ENCODE measurements around the gene ABCB1. TPM values are rescaled to one million over a fixed set of nuclear protein-coding genes. Genes with fewer than 3 reads are reported as not detected.

The ABCB1 gene
- total and polyA plus RNA-seq, 2 of the 8 experiments (the other 6 are each of a cell fraction or from before 2014, with no cell fraction given), result 0.51 to 1.2 TPM

- H3K18ac ChIP-seq (ENCODE audit: extremely low read depth, low read length), result no peak overlapping the region
- H3K23me2 ChIP-seq (ENCODE audit: low read depth, low read length), result no peaks in the 10 kb centered on the region
- H4K8ac ChIP-seq (ENCODE audit: extremely low read depth, insufficient read depth, low read length), result no peak overlapping the region
- no peak overlapping the region for H3K14ac ChIP-seq (ENCODE audit: insufficient read length)
- no peaks in the 10 kb centered on the region for H3K9me3 ChIP-seq (ENCODE audit: insufficient read depth in 2 of 2, low read depth in 1 of 2, low read length in 1 of 2)
- H3K4ac ChIP-seq (replicated peaks; ENCODE audit: insufficient read length, low read depth, low read length), result no peak overlapping the region
- FAIRE-seq (no peak), DNase-seq (ENCODE audit: low read depth in 1 of 2, low spot score in 2 of 2) (no peak)
- no peak overlapping the region for H3K23ac ChIP-seq (ENCODE audit: insufficient read length)
- H3K27ac ChIP-seq (ENCODE audit: low read depth, low read length), result no peak overlapping the region
- no peak overlapping the region for H2AK5ac ChIP-seq (ENCODE audit: low read depth, low read length)
- H3K56ac ChIP-seq (replicated peaks; ENCODE audit: insufficient read length, low read depth, low read length), result no peak overlapping the region
- H3K27me3 ChIP-seq (replicated peaks in 1 of 4; ENCODE audit: control insufficient read depth in 3 of 4, extremely low read depth in 1 of 4, insufficient read depth in 3 of 4, low read length in 3 of 4), result no peaks in the 10 kb centered on the region
- H3K4me3 ChIP-seq (ENCODE audit: extremely low read depth in 1 of 4, insufficient read depth in 2 of 4, low read depth in 3 of 4, low read length in 4 of 4), result no peak overlapping the region
- H2AFZ ChIP-seq (ENCODE audit: low read length), result no peak overlapping the region
- TF ChIP-seq EZH2 (IDR thresholded peaks at IDR 0.05; ENCODE audit: low read depth, low read length, severe bottlenecking), result no peak
- no peak for TF ChIP-seq ATF3 (IDR thresholded peaks at IDR 0.05; ENCODE audit: insufficient read depth, low read depth, low read length)
- no peak for TF ChIP-seq JUND (IDR thresholded peaks at IDR 0.05; ENCODE audit: low read length)
- no peak for TF ChIP-seq SRF (IDR thresholded peaks at IDR 0.05; ENCODE audit: low read depth, low read length)
- H3K4me2 ChIP-seq (ENCODE audit: insufficient read depth in 1 of 2, low read depth in 2 of 2, low read length in 2 of 2), result no peak overlapping the region
- ChIA-PET POLR2A (ENCODE audit: partially characterized antibody) (no interaction called here), CTCF (ENCODE audit: partially characterized antibody) (interaction anchor here (0.9 kb wide), 1 partner anchor 51 kb away, joined by 3 read pairs; no protein-coding TSS in a partner anchor)
- H3K79me1 ChIP-seq (ENCODE audit: low read depth, low read length), result no peaks in the 10 kb centered on the region
- no peaks in the 10 kb centered on the region for H3K79me2 ChIP-seq (ENCODE audit: control insufficient read depth in 1 of 2, insufficient read depth in 2 of 2, low read length in 2 of 2)
- WGBS, 2 experiments (ENCODE audit: extremely low coverage in 1 of 2, insufficient coverage in 1 of 2, insufficient read length in 1 of 2, insufficient replicate concordance in 2 of 2, low coverage in 1 of 2, low lambda C conversion rate in 2 of 2, missing lambda C conversion rate in 1 of 2), result 88% methylated on average over 4 of the region's 4 CpGs; no CpG with 5 or more reads in 1 of the 2 experiments
- no peaks in the 10 kb centered on the region for H4K20me1 ChIP-seq (replicated peaks in 1 of 2; ENCODE audit: control insufficient read depth in 1 of 2, insufficient read depth in 2 of 2, low read length in 2 of 2)
- H2BK20ac ChIP-seq (ENCODE audit: low read length), result no peak overlapping the region
- no peak overlapping the region for H4K91ac ChIP-seq (replicated peaks; ENCODE audit: insufficient read length, low read length)
- H2BK12ac ChIP-seq (ENCODE audit: low read depth, low read length), result no peak overlapping the region
- H4K5ac ChIP-seq (ENCODE audit: insufficient read length, low read depth, low read length), result no peak overlapping the region
- H3K36me3 ChIP-seq (ENCODE audit: control insufficient read depth in 2 of 4, insufficient read depth in 4 of 4, low read length in 3 of 4), result no peaks in the 10 kb centered on the region
- no peak overlapping the region for H3K9ac ChIP-seq (replicated peaks in 1 of 4; ENCODE audit: extremely low read depth in 1 of 4, low read depth in 3 of 4, low read length in 3 of 4)
- no peak overlapping the region for H2BK15ac ChIP-seq (ENCODE audit: low read length)
- no peaks in the 10 kb centered on the region for H3K4me1 ChIP-seq (replicated peaks in 1 of 4; ENCODE audit: control insufficient read depth in 3 of 4, insufficient read depth in 4 of 4, low read length in 3 of 4)
- no peak overlapping the region for H2BK5ac ChIP-seq (ENCODE audit: low read depth, low read length)
- no peak overlapping the region for H2BK120ac ChIP-seq (replicated peaks; ENCODE audit: low read depth, low read length)
Measured at GRCh38 chr7:87512906-87513305, 87.8 kb downstream of the ABCB1 start.
